ENCODE results near the gene CCDC77.

GRCh38 chr12:388541-389141 lies 12.8 kb upstream of the CCDC77 start:
- no peak for TF ChIP-seq CTCF (IDR thresholded peaks at IDR 0.05)
- no peak for TF ChIP-seq POLR2A (IDR thresholded peaks at IDR 0.05)

All from Peyer's patch (tissue), 4 donors.